Activated CD4-positive, alpha-beta T cell treated with anti-CD3 and anti-CD28 coated beads, Interleukin-2, amount 50 U/mL, for 48 hours (primary cell): ENCODE data around the gene WEE1.
"Not testable (repeated sequence)": the region's sequence is repeated elsewhere in the genome, so short reads cannot be mapped to it uniquely, and the experiment has no call there.

Source experiments
- DNase-seq, 2 experiments: peaks; one replicate each; pipeline ENCODE4 v3.0.0-alpha.2; 2020

WEE1 gene

DNA sequence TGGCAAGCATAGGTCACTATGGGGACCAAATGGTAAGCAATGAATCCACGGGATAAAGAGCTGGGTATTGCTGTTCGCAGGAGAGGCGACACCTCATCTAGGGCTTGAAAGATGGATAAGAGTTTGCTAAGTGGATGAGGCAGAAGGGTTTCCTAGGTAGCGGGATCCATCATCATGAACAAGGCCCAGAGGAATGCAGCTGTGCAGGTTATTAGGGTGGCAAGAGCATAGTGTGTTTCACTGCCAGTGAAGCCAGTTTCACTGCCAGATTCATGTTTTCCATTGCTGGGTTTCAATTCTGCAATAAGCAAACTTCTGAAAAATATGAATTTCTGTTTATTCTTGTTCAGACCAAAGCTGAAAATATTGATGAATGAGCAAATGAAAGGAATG, 27.2 kb downstream of the WEE1 start:
- peak in 1 of 2 experiments; percentile 18 for DNase-seq

DNA sequence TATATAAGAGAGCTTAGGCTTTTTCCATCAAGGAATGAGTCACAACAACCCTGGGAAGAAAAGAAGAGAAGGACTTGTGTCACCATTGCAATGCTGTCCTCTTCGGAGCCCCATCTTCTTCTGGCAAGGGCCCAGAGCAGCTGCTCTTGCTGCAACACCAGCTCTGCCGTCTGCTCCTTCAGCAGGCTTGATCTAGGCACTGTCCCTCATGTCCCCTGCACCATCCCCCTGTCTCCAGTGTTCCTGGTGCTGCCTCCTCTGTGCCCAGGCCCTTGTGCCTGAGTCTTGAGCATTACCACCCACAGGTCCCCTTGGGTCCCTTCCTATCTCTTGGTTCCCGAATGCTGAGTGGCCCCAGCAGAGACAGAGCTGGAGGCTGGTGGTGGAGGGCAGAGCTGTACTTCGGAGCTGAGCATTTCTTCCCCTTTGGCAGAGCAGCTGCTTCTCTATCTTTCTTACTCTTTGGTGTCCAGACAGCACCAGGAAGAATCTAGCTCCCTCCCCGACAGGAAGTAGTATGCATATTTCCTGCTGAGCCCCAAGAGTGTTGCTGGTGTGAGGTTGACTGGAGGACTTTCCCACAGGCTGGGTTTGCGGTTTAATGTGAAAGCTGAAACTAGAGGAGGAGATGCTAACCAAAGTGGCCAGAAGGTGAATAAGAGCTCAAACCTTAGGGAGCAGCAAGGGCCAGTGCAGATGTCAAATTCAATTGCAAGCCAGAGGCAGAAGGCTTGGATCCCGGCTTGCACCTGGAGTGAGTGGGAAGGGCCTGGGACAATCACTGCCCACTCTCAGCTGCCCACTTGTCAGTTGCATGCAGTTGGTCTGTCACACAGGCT, 27.8 kb downstream of the WEE1 start:
- peak; percentile 66 to 79 for DNase-seq

DNA sequence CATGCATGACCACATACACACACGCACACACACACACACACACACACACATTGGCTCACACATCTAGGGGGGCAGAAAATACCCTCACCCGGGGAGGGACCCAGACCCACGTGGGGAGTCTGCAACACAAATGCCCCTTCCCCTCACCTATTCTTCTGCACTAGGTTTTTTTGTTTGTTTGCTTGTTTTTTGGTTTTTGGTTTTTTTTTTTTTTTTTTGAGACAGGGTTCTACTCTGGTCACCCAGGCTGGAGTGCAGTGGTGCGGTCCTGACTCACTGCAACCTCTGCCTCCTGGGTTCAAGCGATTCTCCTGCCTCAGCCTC, 28.4 kb downstream of the WEE1 start:
- no peak for DNase-seq

GRCh38 chr11:9603214-9603613, 29.7 kb downstream of the WEE1 start:
- not testable (repeated sequence) for DNase-seq

DNA sequence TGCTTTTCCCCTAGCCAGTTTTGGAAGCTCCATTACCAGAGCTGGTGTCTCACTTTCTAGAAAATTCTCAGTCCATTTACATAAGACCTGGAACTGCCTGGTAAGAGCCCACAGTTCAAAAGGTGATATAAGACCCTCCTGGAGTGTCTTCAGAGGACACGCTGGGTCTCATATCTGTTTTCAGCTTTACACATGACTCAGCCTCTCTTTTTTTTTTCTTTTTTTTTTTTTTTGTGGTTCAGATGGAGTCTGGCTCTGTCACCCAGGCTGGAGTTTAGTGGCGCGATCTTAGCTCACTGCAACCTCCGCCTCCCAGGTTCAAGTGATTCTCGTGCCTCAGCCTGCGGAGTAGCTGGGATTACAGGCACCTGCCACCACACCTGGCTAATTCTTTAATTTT, 30.7 kb downstream of the WEE1 start:
- no peak for DNase-seq

DNA sequence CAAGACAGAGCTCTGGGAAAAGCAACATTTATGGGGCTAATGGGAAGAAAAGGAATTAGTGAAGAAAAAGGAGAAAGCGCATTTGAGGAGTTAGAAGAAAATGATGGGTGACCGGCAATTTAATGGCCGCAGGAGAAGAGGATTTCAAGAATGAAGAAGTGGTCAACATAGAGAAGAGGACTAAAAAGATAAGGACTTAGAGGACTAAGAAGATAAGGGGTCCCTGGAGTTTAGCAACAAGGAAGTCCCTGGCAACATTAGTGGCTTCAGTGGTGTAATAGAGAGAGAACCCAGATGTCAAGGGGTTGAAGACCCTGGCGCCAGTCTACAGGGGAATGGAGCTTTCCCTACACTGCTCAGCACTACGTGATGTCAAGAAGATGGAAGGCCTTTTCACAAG, 32.3 kb downstream of the WEE1 start:
- no peak for DNase-seq

DNA sequence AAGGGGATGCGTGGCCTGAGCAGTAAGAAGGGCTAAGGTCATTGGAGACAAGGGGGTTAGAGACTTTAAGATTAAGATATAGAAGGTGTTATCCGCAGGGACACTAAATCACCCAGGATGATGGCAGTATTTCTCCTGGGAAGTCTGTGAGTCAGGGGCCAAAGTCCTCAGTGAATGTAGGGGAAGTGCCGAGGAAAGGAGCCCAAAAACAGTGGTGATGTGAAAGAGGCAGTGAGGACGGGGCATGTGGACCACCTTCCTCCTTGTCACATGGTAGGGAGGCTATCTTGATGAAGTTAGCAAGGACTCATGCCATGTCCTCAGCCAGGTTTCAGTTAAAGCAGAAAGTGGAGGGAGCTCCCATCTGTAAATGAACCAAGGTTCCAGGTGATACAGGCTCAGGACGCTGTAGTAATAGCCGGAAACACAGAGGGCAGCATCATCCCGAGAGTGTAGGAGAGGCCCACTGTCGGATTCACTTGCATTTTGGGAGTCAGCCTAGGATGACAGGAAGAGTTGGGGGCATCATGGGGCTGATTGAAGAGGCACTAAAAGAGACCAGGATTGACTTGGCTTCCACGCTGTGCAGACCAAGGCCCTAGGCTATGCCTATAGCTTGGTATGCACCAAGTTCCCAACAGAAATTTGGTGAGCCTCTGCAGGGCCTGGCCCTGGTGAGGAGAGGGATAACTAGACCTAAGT, 33.5 kb downstream of the WEE1 start:
- DNase-seq: no peak

GRCh38 chr11:9607511-9607899, 34.0 kb downstream of the WEE1 start:
- no peak for DNase-seq

GRCh38 chr11:9609002-9609759, 35.7 kb downstream of the WEE1 start:
- DNase-seq: no peak

DNA sequence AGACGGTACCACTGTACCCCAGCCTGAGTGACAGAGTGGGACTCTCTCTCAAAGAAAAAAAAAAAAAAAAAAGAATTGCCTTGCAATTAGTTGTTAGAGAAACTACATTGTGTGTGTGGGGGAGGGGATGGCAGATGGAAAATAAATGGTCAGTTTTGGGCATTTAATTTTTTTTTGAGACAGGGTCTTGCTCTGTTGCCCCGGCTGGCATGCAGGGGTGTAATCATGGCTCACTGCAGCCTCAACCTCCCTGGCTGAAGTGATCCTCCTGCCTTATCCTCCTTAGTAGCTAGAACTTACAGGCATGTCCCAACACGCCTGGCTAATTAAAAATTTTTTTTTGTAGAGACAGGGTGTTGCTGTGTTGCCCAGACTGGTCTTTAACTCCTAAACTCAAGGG, 36.4 kb downstream of the WEE1 start:
- no peak for DNase-seq

- DNase-seq: peak; percentile 92 to 94
These were observed 39.8 kb downstream of the WEE1 start for GRCh38 chr11:9613118-9613829.

DNA sequence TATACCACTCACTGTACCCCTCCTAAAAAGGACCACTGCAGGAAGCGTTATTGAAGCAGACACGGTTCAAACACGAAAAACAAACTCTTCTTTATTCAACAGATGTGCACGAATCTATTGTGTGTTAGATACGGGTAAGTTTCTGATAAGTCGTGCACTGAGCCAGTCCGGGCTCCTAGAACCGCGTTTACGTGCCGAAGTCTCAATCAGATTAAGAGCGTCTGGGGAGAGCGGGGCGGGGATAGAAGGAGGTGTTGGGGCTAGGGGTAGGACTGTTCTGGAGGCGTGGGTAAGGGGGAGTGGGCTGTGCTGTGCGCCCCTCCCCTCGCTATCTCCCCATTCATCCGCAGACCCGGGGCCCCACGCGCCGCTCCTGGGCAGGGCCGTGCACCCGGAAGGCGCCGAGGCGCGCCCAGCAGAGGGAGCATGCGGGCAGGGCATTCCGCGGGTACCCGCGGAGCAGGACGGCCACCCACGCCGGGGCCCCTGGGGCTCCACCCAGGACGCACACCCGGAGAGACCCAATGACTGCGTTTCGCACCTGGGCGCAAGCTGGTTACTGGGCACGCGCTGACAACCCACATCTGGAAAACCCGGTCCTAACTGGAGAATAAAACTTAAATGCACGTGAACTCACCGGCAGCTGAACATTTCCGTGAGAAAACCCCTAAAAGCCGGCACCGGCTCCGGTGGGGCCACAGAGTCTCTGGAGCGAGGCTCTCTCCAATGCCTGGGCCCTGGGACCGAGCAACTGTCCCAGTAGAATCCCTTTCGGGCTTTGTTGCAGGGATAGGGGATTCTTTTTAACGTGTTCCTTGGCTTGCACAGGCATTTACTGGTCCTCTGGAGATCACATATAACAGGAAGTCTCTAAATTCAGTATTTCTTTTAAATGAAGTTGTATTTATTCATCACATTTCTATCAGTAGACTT, 40.6 kb downstream of the WEE1 start:
- peak; percentile 94 to 95 for DNase-seq

GRCh38 chr11:9615031-9615451, 41.6 kb downstream of the WEE1 start:
- peak in 1 of 2 experiments; percentile 16 for DNase-seq

DNA sequence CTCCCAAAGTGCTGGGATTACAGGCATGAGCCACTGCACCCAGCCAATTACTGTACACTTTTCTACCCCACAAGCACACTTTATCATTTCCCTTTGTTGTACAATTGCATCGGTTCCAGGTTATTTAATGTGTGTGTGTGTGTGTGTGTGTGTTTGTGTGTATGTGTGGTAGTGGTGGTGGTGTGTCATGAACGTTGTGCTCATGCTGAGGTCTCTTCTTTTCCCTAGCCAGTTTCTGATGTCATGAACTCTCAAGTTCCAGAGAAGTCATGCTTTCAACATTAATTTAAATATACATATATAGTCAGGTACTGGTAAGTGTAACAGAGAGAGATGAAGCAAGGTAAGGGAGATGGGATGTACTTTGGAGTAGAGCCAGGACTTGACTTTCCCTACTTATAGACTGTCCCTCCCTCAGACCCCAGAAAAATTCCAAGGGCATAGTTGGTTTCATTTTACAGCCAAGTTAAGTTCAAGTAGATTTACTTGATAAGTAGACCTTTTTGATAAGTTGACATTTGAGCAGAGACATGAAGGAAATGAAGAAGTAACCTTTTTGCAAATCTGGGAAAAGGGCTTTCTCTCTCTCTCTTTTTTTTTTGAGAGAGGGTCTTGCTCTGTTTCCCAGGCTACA, 42.7 kb downstream of the WEE1 start:
- no peak for DNase-seq

DNA sequence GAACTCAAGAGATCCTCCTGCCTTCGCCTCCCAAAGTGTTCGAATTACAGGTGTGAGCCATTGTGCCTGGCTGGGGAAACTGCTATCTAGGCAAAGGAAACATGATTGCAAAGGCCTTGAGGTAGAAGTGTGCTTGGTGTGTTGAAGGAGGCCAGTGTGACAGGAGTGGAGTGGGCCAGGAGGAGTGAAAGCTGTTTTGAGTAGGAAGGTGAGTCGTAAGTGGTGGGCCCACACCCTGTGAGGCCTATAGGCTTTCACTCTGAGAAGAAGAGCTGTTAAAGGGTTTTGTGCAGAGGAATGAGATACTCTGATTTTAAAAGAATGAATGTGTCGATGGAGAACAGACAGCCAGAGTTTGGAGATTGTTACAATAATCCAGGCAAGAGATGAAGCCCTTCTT, 43.4 kb downstream of the WEE1 start:
- peak; percentile 14 to 19 for DNase-seq

DNA sequence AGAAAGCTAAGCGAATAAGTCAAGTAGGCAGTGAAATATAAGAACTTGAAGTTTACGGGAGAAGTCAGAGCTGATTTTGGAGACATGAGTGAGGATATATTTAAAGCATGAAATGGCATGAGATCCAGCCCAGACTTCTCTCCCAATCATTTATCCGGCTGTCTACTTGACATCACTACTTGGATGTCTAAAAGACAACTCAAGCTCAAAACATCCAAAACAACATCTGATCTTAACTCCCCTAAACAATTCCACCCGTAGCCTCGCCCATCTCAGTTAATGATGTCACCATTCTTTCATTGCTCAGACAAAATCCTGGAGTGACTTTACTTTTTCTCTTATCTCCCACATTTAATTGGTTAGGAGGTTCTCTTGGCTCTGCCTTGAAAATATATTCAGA, 44.5 kb downstream of the WEE1 start:
- no peak for DNase-seq

- no peak for DNase-seq
These were observed 45.5 kb downstream of the WEE1 start for GRCh38 chr11:9619004-9619403.

DNA sequence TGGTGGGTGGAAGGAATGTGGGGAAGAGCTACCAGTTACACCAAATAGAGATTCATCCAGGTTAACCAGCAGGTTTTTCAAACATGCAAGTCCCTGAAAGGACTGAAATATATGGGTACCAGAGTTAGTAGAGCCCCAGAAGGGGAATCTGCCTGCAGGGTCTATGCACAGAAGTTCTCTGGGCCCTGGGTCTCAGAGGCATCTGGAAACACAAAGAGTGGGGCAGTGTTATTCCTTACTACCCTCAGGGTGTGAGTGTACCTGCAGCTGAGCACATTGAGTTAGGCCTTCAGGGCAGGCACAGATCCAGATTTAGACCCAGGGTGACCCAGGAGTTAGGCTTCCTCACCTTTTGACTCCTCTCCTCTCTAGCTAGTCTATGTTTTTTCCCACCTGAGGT, 46.5 kb downstream of the WEE1 start:
- DNase-seq: no peak

DNA sequence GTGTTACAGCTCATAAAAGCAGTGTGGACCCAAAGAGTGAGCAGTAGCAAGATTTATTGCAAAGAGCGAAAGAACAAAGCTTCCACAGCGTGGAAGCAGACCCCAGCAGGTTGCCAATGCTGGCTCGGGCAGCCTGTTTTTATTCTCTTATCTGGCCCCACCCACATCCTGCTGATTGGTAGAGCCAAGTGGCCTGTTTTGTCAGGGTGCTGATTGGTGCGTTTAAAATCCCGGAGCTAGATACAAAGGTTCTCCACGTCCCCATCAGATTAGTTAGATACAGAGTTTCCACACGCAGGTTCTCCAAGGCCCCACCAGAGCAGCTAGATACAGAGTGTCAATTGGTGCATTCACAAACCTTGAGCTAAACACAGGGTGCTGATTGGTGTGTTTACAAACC, 48.9 kb downstream of the WEE1 start:
- DNase-seq: not testable (repeated sequence)

DNA sequence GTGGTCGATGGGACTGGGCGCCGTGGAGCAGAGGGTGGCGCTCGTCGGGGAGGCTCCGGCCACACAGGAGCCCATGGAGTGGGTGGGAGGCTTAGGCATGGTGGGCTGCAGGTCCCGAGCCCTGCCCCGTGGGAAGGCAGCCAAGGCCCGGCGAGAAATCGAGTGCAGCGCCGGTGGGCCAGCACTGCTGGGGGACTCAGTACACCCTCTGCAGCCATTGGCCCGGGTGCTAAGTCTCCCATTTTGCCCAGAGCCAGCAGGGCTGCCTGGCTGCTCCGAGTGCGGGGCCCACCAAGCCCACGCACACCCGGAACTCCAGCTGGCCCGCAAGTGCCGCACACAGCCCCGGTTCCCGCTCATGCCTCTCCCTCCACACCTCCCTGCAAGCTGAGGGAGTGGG, 49.6 kb downstream of the WEE1 start:
- not testable (repeated sequence) for DNase-seq

GRCh38 chr11:9624448-9624847, 51.0 kb downstream of the WEE1 start:
- DNase-seq: no peak
